HG03039 (cell line): ENCODE results near the gene ABCC4.

ENCODE experiments used
- ATAC-seq: cut with Tn5 transposase; IDR thresholded peaks from one replicate; pipeline ENCODE4 v1.9.1; 2021; ENCODE audit warnings: mild to moderate bottlenecking, moderate library complexity; ENCODE audit not compliant: unreplicated experiment

The ABCC4 gene

GRCh38 chr13:95258098-95258497, 43.2 kb downstream of the ABCC4 start:
- ATAC-seq = no peak

- no peak for ATAC-seq
Measured at GRCh38 chr13:95256091-95256490, 45.2 kb downstream of the ABCC4 start.

- ATAC-seq = no peak
Measured at GRCh38 chr13:95255072-95255732, 46.0 kb downstream of the ABCC4 start.

- no peak for ATAC-seq
Measured at GRCh38 chr13:95254339-95254738, 46.9 kb downstream of the ABCC4 start.

GRCh38 chr13:95253033-95253432, 48.2 kb downstream of the ABCC4 start:
- ATAC-seq = no peak

GRCh38 chr13:95251641-95252040, 49.6 kb downstream of the ABCC4 start:
- ATAC-seq = peak; percentile 48

GRCh38 chr13:95250961-95251360, 50.3 kb downstream of the ABCC4 start:
- ATAC-seq = peak; percentile 36

- ATAC-seq = no peak
Measured at GRCh38 chr13:95248953-95249352, 52.3 kb downstream of the ABCC4 start.

- no peak for ATAC-seq
Measured at GRCh38 chr13:95247852-95248251, 53.4 kb downstream of the ABCC4 start.

GRCh38 chr13:95247171-95247570, 54.1 kb downstream of the ABCC4 start:
- ATAC-seq = no peak

- ATAC-seq = no peak
Measured at GRCh38 chr13:95246292-95247082, 54.8 kb downstream of the ABCC4 start.

GRCh38 chr13:95245071-95245470, 56.2 kb downstream of the ABCC4 start:
- ATAC-seq = peak; percentile 54

GRCh38 chr13:95243207-95243606, 58.0 kb downstream of the ABCC4 start:
- no peak for ATAC-seq

- ATAC-seq = no peak
Measured at GRCh38 chr13:95241321-95241720, 59.9 kb downstream of the ABCC4 start.

GRCh38 chr13:95239283-95239682, 62.0 kb downstream of the ABCC4 start:
- ATAC-seq = no peak

GRCh38 chr13:95237310-95237870, 63.9 kb downstream of the ABCC4 start:
- ATAC-seq = no peak

GRCh38 chr13:95236774-95237173, 64.5 kb downstream of the ABCC4 start:
- no peak for ATAC-seq

GRCh38 chr13:95235974-95236373, 65.3 kb downstream of the ABCC4 start:
- no peak for ATAC-seq

- no peak for ATAC-seq
Measured at GRCh38 chr13:95235199-95235756, 66.0 kb downstream of the ABCC4 start.

- peak; percentile 61 for ATAC-seq
Measured at GRCh38 chr13:95234242-95234641, 67.0 kb downstream of the ABCC4 start.

GRCh38 chr13:95233026-95233635, 68.1 kb downstream of the ABCC4 start:
- ATAC-seq = no peak
